ENCODE data around the gene C1orf167. TPM values are rescaled to one million over a fixed set of nuclear protein-coding genes. Genes with fewer than 3 reads are reported as not detected.

C1orf167 gene
- total and polyA plus RNA-seq, 2 of the 8 experiments (the other 6 are each of a cell fraction or from before 2014, with no cell fraction given): 0.70 to 1.3 TPM

GRCh38 chr1:11802616-11802972, 40.6 kb downstream of the C1orf167 start (continued):
- TF ChIP-seq RBBP5 (IDR thresholded peaks at IDR 0.05; ENCODE audit: borderline replicate concordance, low read depth, low read length) (no peak), SP1 (IDR thresholded peaks at IDR 0.05; ENCODE audit: low read depth, low read length) (no peak)
